ENCODE results near the gene SPARC.

The SPARC gene

DNA sequence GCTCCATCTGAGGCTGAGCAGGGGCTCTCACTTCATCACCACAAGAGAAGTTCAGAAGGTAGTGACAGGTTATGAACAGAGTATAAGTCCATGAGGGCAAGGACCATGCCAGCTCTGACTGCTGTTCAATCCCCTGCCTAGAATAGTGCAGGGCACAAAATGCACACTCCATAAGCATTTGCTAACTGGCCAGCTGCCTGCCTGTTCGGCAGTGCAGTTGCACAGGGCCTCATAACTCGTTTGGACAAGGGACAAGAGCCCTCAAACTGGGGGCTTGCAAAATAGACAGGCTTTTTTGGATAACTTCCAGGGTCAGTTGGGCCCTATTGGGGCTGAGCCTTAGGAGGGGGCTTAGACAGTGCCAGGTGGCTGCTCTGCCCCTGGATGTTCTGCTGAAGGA lies 21.1 kb downstream of the SPARC start:
- H3K9ac ChIP-seq, result no peak overlapping the region
- H2AFZ ChIP-seq, result no peak overlapping the region
- H3K9me3 ChIP-seq (ENCODE audit: control insufficient read depth, low read length), result no peaks in the 10 kb centered on the region
- H3K4me3 ChIP-seq (ENCODE audit: low read depth, low read length), result no peak overlapping the region
- no peak overlapping the region for H3K4me2 ChIP-seq (ENCODE audit: low read length)
- H3K79me2 ChIP-seq, result no peaks in the 10 kb centered on the region
- H3K27ac ChIP-seq, result no peak overlapping the region
- TF ChIP-seq, protein P1, sequence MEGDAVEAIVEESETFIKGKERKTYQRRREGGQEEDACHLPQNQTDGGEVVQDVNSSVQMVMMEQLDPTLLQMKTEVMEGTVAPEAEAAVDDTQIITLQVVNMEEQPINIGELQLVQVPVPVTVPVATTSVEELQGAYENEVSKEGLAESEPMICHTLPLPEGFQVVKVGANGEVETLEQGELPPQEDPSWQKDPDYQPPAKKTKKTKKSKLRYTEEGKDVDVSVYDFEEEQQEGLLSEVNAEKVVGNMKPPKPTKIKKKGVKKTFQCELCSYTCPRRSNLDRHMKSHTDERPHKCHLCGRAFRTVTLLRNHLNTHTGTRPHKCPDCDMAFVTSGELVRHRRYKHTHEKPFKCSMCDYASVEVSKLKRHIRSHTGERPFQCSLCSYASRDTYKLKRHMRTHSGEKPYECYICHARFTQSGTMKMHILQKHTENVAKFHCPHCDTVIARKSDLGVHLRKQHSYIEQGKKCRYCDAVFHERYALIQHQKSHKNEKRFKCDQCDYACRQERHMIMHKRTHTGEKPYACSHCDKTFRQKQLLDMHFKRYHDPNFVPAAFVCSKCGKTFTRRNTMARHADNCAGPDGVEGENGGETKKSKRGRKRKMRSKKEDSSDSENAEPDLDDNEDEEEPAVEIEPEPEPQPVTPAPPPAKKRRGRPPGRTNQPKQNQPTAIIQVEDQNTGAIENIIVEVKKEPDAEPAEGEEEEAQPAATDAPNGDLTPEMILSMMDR (IDR thresholded peaks at IDR 0.05), result no peak
- no peaks in the 10 kb centered on the region for H3K27me3 ChIP-seq (ENCODE audit: control insufficient read depth, insufficient read depth, low read length)
- H3K4me1 ChIP-seq, result peaks cover 6% of the 10 kb centered on the region
- H3K36me3 ChIP-seq (ENCODE audit: control insufficient read depth, insufficient read depth, low read length), result no peaks in the 10 kb centered on the region

GRCh38 chr5:151664694-151665585 lies 21.8 kb downstream of the SPARC start:
- Histone ChIP-seq H3K27ac (peak overlapping the region; percentile 39), H3K4me2 (ENCODE audit: low read length) (no peak overlapping the region), H3K9ac (no peak overlapping the region), H3K4me3 (ENCODE audit: low read depth, low read length) (no peak overlapping the region), H3K36me3 (ENCODE audit: control insufficient read depth, insufficient read depth, low read length) (no peaks in the 10 kb centered on the region), H3K27me3 (ENCODE audit: control insufficient read depth, insufficient read depth, low read length) (no peaks in the 10 kb centered on the region), H3K9me3 (ENCODE audit: control insufficient read depth, low read length) (no peaks in the 10 kb centered on the region), H2AFZ (no peak overlapping the region), H3K79me2 (no peaks in the 10 kb centered on the region), H3K4me1 (peaks cover 2% of the 10 kb centered on the region)
- TF ChIP-seq, protein P1 (IDR thresholded peaks at IDR 0.05), result no peak

DNA sequence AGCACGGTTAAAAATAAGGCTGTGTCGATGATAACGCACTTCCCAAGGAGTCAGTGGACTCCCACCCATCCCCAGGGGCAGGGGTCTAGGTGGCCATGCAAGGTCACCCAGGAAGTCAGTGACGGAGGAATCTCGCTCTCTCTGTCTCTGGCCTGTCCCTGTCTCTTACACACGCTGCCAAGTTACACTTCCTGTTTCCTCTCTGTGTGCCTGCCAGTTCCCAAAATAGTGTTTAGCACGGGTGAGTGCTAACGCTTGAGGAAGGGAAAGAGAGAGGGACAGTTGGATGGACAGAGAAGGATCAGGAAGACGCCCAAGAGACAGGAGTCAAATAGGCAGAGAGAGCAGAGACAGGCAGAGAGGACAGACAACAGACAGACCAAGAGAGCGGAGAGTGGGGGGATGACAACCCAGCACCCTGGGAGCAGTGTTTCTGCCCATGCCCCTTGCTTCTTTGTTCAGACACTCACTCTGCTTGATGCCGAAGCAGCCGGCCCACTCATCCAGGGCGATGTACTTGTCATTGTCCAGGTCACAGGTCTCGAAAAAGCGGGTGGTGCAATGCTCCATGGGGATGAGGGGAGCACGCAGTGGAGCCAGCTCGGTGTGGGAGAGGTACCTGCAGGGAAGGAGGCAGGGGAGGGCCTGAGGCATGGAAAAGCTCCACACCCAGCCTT lies 23.0 kb downstream of the SPARC start:
- Histone ChIP-seq H3K27ac (peak overlapping the region; percentile 39), H3K9ac (no peak overlapping the region), H3K4me1 (peaks cover 6% of the 10 kb centered on the region), H3K4me2 (ENCODE audit: low read length) (no peak overlapping the region), H3K27me3 (ENCODE audit: control insufficient read depth, insufficient read depth, low read length) (no peaks in the 10 kb centered on the region), H3K79me2 (no peaks in the 10 kb centered on the region), H3K4me3 (ENCODE audit: low read depth, low read length) (no peak overlapping the region), H3K9me3 (ENCODE audit: control insufficient read depth, low read length) (no peaks in the 10 kb centered on the region), H3K36me3 (ENCODE audit: control insufficient read depth, insufficient read depth, low read length) (no peaks in the 10 kb centered on the region), H2AFZ (no peak overlapping the region)
- TF ChIP-seq, protein P1 (IDR thresholded peaks at IDR 0.05), result no peak

GRCh38 chr5:151662805-151663204 lies 23.9 kb downstream of the SPARC start:
- Histone ChIP-seq H3K4me3 (ENCODE audit: low read depth, low read length) (no peak overlapping the region), H3K4me2 (ENCODE audit: low read length) (no peak overlapping the region), H3K9me3 (ENCODE audit: control insufficient read depth, low read length) (no peaks in the 10 kb centered on the region), H2AFZ (no peak overlapping the region), H3K27ac (peak overlapping the region; percentile 13), H3K9ac (no peak overlapping the region), H3K36me3 (ENCODE audit: control insufficient read depth, insufficient read depth, low read length) (no peaks in the 10 kb centered on the region), H3K79me2 (no peaks in the 10 kb centered on the region), H3K4me1 (peaks cover 7% of the 10 kb centered on the region), H3K27me3 (ENCODE audit: control insufficient read depth, insufficient read depth, low read length) (no peaks in the 10 kb centered on the region)
- TF ChIP-seq, protein P1 (IDR thresholded peaks at IDR 0.05), result no peak

Measured in parathyroid adenoma (tissue), 2 donors.